Duodenal mucosa (tissue), 2 donors: ENCODE results near the gene OR2B2.
"Not testable (repeated sequence)": the region's sequence is repeated elsewhere in the genome, so short reads cannot be mapped to it uniquely, and the experiment has no call there.

Source experiments
- H3K27ac ChIP-seq: one replicate; pipeline ENCODE4 v1.7.0; 2013; ENCODE audit warnings: low read depth, low read length
- H3K27me3 ChIP-seq, 2 donors: one replicate each; pipeline ENCODE4 v1.7.0; 2013; ENCODE audit warnings: low read length in 2 of 2, control low read depth in 1 of 2; ENCODE audit not compliant: insufficient read depth in 2 of 2, control insufficient read depth in 1 of 2
- H3K36me3 ChIP-seq, 2 donors: one replicate each; pipeline ENCODE4 v1.7.0; 2013; ENCODE audit warnings: low read length in 2 of 2, control low read depth in 1 of 2; ENCODE audit not compliant: insufficient read depth in 2 of 2, control insufficient read depth in 1 of 2
- H3K4me1 ChIP-seq, 2 donors: one replicate each; pipeline ENCODE4 v1.7.0; 2013; ENCODE audit warnings: low read length in 2 of 2, control low read depth in 1 of 2; ENCODE audit not compliant: insufficient read depth in 2 of 2, control insufficient read depth in 1 of 2
- H3K4me3 ChIP-seq, 2 donors: one replicate each; pipeline ENCODE4 v1.7.0; 2013; ENCODE audit warnings: low read length in 2 of 2, low read depth in 1 of 2
- H3K9ac ChIP-seq, 2 donors: one replicate each; pipeline ENCODE4 v1.7.0; 2013; ENCODE audit warnings: low read length in 2 of 2, low read depth in 1 of 2
- H3K9me3 ChIP-seq, 2 donors: one replicate each; pipeline ENCODE4 v1.7.0; 2013; ENCODE audit warnings: low read length in 2 of 2, control low read depth in 1 of 2; ENCODE audit not compliant: control insufficient read depth in 1 of 2

OR2B2 gene

DNA sequence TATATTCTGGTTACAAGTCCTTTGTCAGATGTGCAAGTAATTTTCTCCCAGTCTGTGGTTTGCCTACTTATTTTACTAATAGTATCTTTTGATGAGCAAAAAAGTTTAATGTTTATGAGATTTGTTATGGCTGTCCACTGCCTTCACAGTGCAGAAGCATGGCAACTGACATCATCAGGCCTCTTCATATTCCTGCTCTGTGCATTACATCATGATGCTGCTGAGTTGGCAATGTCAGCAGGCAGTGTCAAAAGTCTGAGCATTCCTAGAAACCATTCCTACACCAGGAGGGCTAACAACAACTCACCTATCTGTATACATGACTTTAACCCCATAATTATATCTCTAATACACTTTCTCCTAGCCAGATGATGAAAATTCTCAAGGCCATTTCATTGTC, 10.8 kb upstream of the OR2B2 start:
- H3K9me3 ChIP-seq: no peaks in the 10 kb centered on the region
- H3K27me3 ChIP-seq: no peaks in the 10 kb centered on the region
- H3K36me3 ChIP-seq: no peaks in the 10 kb centered on the region
- H3K4me1 ChIP-seq: no peaks in the 10 kb centered on the region
- H3K27ac ChIP-seq: no peak overlapping the region
- H3K4me3 ChIP-seq: no peak overlapping the region
- no peak overlapping the region for H3K9ac ChIP-seq

DNA sequence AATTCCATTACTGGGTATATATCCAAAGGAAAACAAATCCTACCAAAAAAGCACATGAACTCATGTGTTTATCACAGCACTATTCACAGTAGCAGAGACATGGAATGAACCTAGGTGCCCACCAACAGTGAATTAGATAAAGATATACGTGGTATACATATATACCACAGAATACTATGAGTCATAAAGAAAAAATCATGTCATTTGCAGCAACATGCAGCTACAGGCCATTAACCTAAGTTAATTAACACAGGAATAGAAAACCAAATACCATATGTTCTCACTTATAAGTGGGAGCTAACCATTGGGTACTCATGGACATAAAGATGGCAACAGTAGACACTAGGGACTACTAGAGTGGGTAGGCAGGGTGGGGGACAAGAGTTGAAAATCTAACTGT, 4.2 kb downstream of the OR2B2 start:
- Histone ChIP-seq H3K27me3 (no peaks in the 10 kb centered on the region), H3K4me1 (no peaks in the 10 kb centered on the region), H3K27ac (no peak overlapping the region), H3K9ac (no peak overlapping the region), H3K36me3 (no peaks in the 10 kb centered on the region), H3K4me3 (no peak overlapping the region), H3K9me3 (no peaks in the 10 kb centered on the region)

DNA sequence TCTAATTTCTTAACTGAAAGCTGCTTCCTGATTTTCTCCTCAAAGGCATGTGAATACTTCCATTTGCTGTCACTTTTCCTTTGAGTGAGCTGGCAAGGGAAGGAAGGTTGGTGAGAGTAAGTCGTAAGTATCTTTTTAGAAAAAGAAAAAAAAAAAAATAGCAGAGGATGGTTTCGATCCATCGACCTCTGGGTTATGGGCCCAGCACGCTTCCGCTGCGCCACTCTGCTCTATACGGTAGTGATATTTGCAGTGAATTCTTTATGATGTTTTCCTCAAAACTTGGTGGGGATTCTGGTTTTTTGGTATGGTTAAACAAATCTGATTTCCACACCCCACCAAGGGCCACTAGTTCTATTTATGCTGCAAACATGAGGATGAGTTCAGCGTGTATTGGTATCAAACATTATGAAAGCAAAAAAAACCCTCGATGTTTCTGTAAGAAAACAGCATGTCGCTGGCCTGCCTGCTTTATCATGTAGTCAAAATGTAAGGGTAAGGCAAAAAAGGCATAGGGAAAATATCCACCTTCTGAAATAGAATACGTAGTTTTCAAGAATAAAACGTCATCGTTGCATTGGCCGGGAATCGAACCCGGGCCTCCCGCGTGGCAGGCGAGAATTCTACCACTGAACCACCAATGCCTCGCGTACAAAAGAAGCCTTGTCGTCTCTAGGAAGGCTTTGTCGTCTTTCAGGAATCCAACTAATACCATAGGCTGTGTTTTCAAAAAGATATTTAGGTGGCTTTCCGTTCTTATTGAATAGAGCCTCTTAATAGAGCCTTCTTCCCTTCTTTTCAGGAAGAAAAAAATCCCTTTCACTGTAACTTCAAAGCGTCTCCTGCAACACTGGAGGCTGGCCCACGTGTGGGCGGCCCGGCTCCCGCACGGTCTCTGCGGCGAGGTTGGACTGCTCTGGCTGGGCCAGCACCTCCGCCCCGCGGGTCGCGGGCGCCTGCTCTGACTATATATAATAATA, 9.6 kb downstream of the OR2B2 start:
- Histone ChIP-seq H3K4me3 (peak overlapping the region; percentile 75 to 79), H3K9me3 (no peaks in the 10 kb centered on the region), H3K27me3 (no peaks in the 10 kb centered on the region), H3K27ac (peak overlapping the region; percentile 76), H3K4me1 (no peaks in the 10 kb centered on the region), H3K9ac (peak overlapping the region; percentile 40 to 67), H3K36me3 (no peaks in the 10 kb centered on the region)

DNA sequence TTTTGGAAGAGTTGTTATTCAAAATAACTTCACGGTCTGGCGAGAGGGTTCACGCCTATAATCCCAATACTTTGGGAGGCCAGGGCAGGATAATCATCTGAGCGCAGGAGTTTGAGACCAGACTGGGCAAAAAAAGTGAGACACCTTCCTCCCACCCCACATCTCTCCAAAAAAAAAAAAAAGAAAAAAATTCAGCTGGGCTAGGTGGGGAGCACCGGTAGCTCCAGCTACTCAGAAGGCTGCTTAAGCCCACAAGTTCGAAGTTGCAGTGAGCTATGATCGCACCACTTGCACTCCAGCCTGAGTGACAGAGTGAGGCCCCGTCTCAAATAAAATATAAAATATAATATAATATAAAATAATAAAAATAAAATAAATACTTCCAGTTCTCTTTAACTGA, 10.4 kb downstream of the OR2B2 start:
- Histone ChIP-seq H3K27me3 (no peaks in the 10 kb centered on the region), H3K4me1 (no peaks in the 10 kb centered on the region), H3K4me3 (no peak overlapping the region), H3K27ac (no peak overlapping the region), H3K9me3 (no peaks in the 10 kb centered on the region), H3K36me3 (no peaks in the 10 kb centered on the region), H3K9ac (no peak overlapping the region)

DNA sequence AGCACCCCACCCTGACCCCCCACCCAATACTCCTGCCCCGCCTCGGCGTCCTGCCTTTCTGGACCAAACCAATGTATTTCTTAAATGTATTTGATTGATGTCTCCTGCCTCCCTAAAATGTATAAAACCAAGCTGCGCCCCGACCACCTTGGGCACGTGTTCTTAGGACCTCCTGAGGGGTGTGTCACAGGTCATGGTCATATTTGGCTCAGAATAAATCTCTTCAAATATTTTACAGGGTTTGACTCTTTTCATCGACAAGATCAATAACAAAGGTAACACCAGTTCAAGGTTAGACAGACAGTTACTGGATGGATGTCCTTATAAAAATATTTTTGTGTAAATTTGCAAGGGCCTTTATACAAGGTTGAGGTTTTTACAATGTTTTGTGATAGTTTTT, 12.0 kb downstream of the OR2B2 start:
- H3K27ac ChIP-seq, H3K4me1 ChIP-seq, H3K4me3 ChIP-seq, H3K27me3 ChIP-seq, H3K36me3 ChIP-seq, H3K9ac ChIP-seq, H3K9me3 ChIP-seq: not testable (repeated sequence)

DNA sequence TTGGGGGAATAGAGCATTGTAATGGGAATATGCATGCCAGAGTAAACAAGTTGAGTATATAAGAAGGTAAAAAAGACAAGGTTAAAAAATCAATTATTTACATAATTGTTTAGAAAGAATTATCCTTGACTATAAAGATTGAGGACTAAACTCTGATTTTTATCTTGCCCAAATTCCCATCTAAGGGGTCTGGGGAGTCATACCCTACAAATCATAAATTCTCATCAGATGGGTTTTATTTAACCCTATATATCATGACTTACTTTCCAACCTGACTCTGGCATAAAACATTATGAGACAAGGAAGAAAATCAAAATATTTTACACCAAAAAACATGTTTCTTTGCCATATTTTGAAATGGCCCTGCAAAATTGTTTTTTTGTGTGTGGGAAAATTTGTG, 12.7 kb downstream of the OR2B2 start:
- no peak overlapping the region for H3K9ac ChIP-seq
- no peak overlapping the region for H3K4me3 ChIP-seq
- no peaks in the 10 kb centered on the region for H3K36me3 ChIP-seq
- no peaks in the 10 kb centered on the region for H3K9me3 ChIP-seq
- H3K4me1 ChIP-seq: peaks cover 0 to 4% of the 10 kb centered on the region in 2 donors
- no peaks in the 10 kb centered on the region for H3K27me3 ChIP-seq
- H3K27ac ChIP-seq: no peak overlapping the region

DNA sequence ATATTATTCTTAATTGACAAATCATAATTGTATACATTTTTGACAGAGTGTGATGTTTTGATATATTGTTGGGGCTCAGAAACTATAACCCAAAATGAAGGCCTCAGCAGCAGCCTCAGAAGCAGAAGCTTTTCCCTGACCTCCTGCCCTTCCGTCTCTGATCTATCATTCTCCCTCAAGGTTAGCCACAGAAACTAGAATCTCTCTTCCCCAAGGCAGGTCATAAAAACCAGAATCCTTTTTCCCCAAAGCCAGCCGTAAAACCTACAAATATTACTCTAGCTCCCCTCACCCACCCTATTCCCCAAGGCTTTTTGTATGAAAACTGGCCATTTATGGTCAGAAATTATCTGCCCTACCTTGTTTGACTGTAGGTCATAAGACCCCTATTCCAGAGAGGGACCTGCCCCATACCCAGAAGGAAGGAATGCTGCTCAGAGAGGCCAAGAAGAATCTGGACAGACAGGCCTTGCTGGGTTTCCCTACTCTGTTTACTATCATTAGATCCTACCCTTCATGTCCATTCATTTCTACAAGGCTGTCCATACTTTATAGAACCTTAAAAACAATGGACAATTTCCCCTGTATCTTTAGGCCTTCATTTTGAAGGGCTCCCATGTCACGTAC, 14.5 kb downstream of the OR2B2 start:
- Histone ChIP-seq H3K36me3 (no peaks in the 10 kb centered on the region), H3K27ac (no peak overlapping the region), H3K9me3 (no peaks in the 10 kb centered on the region), H3K4me1 (peaks cover 0 to 13% of the 10 kb centered on the region in 2 donors), H3K9ac (no peak overlapping the region), H3K27me3 (no peaks in the 10 kb centered on the region), H3K4me3 (no peak overlapping the region)

DNA sequence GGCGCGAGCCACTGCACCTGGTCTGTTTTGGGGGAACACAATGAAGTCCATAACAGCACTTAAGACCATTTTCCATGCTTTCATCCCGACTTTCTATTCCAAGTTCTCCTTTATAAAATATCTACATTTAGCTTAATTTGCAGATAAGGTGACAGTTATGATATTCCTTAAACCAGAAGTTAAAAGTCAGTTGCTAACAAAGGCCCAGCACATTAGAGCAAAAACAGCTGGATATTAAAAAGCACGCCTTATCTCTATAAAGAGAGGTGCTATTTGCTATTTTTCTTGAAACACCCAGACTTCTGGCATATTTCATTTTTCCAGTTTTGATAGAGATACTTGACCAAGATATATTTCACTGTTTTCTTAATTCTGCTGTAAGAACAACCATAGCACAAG, 15.8 kb downstream of the OR2B2 start:
- Histone ChIP-seq H3K4me3 (no peak overlapping the region), H3K36me3 (no peaks in the 10 kb centered on the region), H3K27me3 (no peaks in the 10 kb centered on the region), H3K27ac (no peak overlapping the region), H3K9me3 (no peaks in the 10 kb centered on the region), H3K9ac (no peak overlapping the region), H3K4me1 (peaks cover 3 to 15% of the 10 kb centered on the region in 2 donors)

DNA sequence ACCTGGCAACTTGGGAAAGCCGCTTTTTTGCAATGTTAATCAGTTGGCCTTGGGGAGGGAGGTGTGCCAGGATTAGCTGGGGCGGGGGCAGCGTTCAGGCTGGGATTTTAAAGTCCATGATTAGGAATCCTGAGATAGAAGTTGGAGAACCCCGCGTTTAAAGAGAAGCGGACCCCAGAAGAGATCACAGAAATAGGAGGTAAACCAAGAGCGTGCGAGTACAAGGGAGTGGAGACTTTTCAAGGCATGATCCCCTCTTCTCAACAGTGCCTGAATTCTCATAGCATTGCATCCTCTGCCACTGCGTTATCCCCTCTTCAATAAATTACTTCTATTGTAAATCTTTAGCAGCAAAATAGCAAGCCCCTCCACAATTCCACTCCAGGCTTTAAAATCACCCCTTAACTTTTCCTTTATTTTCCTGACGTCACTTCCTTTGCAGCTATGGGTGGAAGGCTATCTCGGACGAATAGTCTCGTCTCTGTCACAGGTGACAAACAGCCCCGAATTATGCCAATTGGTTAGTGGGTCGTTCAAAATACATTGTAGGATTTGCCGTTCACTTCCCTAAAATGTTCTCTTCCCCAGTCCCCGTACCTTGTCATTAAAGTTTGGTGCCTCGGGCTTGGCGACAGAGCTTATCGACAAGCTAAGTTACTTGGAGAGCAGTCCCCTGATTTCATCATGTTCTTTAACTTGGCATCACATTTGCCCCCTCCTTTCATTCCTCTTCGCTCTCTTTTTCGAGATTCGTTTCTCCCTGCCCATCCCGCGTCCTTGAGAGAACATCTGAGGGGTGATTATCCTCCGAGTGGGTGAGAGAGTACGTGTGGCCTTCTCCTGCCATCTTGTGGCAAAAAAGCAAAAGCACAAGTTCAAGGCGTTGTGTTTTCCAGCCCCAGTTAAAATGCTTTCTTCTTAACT, 17.1 kb downstream of the OR2B2 start:
- H3K4me1 ChIP-seq: peaks cover 11 to 19% of the 10 kb centered on the region in 2 donors
- H3K4me3 ChIP-seq: peak overlapping the region; percentile 82 to 97
- H3K9me3 ChIP-seq: no peaks in the 10 kb centered on the region
- H3K27me3 ChIP-seq: peaks cover 0 to under 1% of the 10 kb centered on the region in 2 donors
- peak overlapping the region; percentile 76 to 98 for H3K9ac ChIP-seq
- peak overlapping the region; percentile 64 for H3K27ac ChIP-seq
- no peaks in the 10 kb centered on the region for H3K36me3 ChIP-seq
